Brain pericyte (primary cell): ENCODE measurements around the gene TXNDC17.
"Not testable (repeated sequence)": the region's sequence is repeated elsewhere in the genome, so short reads cannot be mapped to it uniquely, and the experiment has no call there.

Experiments
- DNase-seq: peaks from one replicate; pipeline ENCODE4 v3.0.0-alpha.2; 2012; ENCODE audit warnings: low read depth, low spot score

TXNDC17 gene

GRCh38 chr17:6683081-6683684, 42.3 kb downstream of the TXNDC17 start:
- no peak for DNase-seq

- no peak for DNase-seq
These were observed 43.0 kb downstream of the TXNDC17 start for GRCh38 chr17:6683730-6684459.

DNA sequence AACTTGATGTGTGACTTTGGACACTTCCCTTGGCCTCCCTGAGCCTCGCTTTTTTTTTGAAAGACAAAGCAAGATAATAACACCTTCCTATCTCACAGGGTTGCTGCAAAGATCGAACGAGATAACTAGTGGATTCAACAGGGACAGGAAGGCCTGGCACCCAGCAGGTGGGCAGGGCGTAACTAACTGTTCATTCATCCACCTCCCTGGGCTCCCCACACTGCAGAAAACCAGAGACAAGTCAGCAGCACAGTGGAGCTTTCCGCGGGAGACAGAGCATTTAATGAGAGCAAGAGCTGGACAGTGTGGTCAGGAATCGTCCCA, 43.6 kb downstream of the TXNDC17 start:
- DNase-seq, result no peak

DNA sequence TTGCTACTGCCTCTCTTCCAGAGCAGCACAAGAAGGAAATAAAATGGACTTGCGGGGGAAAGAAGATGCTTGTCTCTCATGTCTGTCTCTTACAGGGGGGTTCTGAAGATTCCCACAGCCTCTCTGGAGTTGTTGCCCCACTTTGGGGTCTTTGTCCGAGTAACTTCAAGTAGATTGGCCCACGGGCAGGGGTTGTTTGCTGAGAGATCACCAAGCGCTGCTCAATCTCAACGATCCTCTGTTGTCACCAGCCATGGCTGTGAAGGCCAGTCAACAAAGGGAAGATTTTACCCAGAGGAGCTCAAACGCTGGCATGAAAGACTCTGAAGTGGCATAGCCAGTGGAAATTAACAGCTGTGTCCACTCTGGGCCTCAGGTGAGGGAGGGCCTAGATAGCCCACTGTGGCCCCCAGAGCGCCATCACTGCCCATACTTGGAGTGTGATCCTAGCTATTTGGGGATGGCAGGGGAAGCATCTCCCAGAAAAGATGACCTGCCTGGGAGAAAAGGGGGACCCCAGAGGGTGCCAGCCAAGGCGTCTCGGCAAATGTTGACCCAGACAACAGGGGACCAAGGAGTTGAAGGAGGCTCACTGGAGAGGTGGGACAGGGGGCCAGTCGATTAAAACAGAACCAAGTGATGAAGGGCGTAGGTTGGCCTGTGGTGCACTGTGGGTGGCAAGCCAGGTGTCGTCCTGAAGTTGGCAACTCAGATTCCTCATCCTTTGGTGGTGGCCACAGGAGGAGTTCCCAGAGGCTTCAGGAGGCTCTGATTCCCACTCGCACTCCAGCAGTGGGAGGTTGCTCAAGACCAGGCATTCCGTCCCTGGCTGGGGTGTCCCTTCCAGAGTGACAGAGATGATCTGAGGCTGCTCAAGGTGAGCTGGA, 44.3 kb downstream of the TXNDC17 start:
- no peak for DNase-seq

DNA sequence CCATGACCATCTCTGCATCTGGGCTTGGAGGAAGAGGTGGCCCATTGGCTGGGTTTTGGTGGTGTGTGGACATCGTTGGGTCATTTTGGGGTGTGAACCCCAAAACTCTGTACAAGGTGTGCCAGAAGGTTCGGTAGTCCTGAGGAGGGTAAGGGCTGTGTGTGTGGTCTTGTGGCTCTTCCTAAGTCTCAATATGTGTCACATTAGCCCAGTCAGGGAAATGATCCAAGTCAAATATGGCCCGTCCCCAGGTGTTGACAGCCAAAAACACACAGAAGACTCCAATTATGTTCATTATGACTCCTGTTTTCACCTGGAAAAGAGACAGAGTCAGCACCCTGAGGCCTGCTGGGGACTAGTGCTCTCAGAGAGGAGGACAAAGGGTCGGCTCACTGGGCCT, 45.2 kb downstream of the TXNDC17 start:
- no peak for DNase-seq

GRCh38 chr17:6688944-6689343, 48.1 kb downstream of the TXNDC17 start:
- DNase-seq, result no peak

DNA sequence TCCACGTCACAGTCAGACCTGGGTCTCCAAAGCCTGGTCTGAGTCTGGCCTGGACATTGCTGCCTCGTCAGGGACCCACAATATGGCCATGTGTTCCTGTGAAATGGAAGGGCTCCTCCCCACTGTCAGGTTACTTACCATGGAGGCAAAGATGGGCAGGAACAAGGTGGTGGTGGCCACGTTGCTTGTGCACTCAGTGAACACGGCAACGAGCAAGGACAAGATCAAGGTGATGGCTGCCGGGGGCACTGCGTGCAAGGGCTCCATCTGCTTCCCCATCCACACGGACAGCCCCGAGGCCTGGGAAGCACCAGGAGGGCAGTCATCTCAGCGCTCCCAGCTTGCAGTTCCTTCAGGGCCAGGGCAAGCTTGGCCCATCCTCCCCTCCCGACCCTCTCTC, 49.8 kb downstream of the TXNDC17 start:
- no peak for DNase-seq

GRCh38 chr17:6691546-6691945, 50.7 kb downstream of the TXNDC17 start:
- no peak for DNase-seq

GRCh38 chr17:6691958-6692357, 51.1 kb downstream of the TXNDC17 start:
- DNase-seq, result not testable (repeated sequence)
